C4-2B (cell line): Measurements from ENCODE around the gene PIGU.

ENCODE experiments used
- CTCF ChIP-seq: fragments of 450-650 bp; conservative IDR thresholded peaks from 2 replicates; pipeline ENCODE4 v1.5.1; 2017; ENCODE audit warnings: mild to moderate bottlenecking
- ZFX ChIP-seq: fragments of 450-650 bp; IDR thresholded peaks from 2 replicates; pipeline ENCODE4 v1.6.1; 2017

GRCh38 chr20:34615477-34615876 lies 61.4 kb downstream of the PIGU start:
- TF ChIP-seq CTCF (no peak), ZFX (no peak)
